ENCODE data around the gene MTF2.
A peak's percentile ranks its signal among the peaks of the same experiment; 100 is the strongest.

MTF2 gene

DNA sequence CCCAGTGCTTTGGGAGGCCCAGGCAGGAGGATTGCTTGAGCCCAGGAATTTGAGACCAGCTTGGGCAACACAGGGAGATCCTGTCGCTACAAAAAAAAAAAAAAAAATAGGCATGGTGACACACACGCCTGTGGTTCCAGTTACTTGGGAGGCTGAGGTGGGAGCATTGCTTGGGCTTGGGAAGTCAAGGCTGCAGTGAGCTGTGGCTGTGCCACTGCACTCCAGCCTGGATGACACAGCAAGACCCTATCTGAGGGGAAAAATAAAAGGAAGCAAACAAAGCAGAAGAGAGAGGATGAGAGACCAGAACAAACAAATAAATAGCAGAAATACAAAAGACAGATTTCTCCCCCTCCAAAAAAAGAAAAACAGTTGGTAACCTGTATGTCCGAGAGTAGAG is 34.0 kb downstream of the MTF2 start:
- DNase-seq, result no peak
- H3K4me3 ChIP-seq (ENCODE audit: low read depth, low read length), result no peak overlapping the region
- no peaks in the 10 kb centered on the region for H3K27me3 ChIP-seq (replicated peaks)
- H3K36me3 ChIP-seq (replicated peaks), result peaks cover 7% of the 10 kb centered on the region
- in situ Hi-C loops (cut with HindIII; ENCODE audit: low pct_ligation_motif_present, low sequenced_read_pairs), result no loop called here
- H3K27ac ChIP-seq, result no peak overlapping the region
- TF ChIP-seq, protein P1, sequence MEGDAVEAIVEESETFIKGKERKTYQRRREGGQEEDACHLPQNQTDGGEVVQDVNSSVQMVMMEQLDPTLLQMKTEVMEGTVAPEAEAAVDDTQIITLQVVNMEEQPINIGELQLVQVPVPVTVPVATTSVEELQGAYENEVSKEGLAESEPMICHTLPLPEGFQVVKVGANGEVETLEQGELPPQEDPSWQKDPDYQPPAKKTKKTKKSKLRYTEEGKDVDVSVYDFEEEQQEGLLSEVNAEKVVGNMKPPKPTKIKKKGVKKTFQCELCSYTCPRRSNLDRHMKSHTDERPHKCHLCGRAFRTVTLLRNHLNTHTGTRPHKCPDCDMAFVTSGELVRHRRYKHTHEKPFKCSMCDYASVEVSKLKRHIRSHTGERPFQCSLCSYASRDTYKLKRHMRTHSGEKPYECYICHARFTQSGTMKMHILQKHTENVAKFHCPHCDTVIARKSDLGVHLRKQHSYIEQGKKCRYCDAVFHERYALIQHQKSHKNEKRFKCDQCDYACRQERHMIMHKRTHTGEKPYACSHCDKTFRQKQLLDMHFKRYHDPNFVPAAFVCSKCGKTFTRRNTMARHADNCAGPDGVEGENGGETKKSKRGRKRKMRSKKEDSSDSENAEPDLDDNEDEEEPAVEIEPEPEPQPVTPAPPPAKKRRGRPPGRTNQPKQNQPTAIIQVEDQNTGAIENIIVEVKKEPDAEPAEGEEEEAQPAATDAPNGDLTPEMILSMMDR (IDR thresholded peaks at IDR 0.05; ENCODE audit: low read depth, low read length, missing control alignments), result no peak

DNA sequence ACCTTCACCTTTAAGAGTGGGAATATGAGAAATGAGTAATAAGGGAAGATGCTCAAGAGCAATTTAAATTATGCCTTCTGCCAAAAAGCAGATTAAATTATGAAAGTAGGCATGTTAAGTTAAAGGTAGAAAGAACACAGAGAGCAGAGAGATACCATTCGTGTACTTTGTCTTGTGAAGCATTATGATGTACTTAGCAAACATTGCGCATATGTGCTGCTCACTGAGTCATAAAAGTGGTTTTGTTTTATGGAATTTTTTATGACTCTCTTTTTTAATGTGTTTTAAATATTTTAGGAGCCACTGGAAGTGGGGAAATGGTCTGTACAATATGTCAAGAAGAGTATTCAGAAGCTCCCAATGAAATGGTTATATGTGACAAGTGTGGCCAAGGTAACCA is 35.3 kb downstream of the MTF2 start:
- H3K4me3 ChIP-seq (ENCODE audit: low read depth, low read length), result no peak overlapping the region
- DNase-seq, result no peak
- H3K27me3 ChIP-seq (replicated peaks), result no peaks in the 10 kb centered on the region
- H3K36me3 ChIP-seq (replicated peaks), result peaks cover 7% of the 10 kb centered on the region
- in situ Hi-C loops (cut with HindIII; ENCODE audit: low pct_ligation_motif_present, low sequenced_read_pairs), result no loop called here
- TF ChIP-seq, protein P1 (IDR thresholded peaks at IDR 0.05; ENCODE audit: low read depth, low read length, missing control alignments), result no peak
- H3K27ac ChIP-seq, result no peak overlapping the region

DNA sequence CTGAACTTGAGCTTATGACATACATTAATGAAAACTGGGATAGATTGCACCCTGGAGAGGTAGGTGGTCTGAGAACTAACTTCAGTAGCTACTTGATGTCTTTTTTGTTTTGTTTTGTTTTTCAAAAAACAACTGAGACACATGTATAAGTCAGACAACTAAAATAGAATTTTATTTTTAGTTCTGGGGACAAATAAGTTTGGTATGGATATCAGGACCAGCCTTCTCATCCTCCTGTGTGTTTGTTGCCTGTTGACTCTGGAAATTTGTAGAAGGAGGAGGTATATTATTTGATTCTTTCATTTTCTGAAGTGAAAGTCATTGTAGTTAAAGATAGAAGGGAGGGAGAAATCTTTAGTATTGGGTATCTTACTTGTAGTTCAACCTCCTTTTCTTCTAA is 41.5 kb downstream of the MTF2 start:
- Histone ChIP-seq H3K36me3 (replicated peaks) (peaks cover 10% of the 10 kb centered on the region), H3K27me3 (replicated peaks) (no peaks in the 10 kb centered on the region), H3K27ac (no peak overlapping the region), H3K4me3 (ENCODE audit: low read depth, low read length) (no peak overlapping the region)
- TF ChIP-seq, protein P1 (IDR thresholded peaks at IDR 0.05; ENCODE audit: low read depth, low read length, missing control alignments), result no peak
- no peak for DNase-seq
- in situ Hi-C loops (cut with HindIII; ENCODE audit: low pct_ligation_motif_present, low sequenced_read_pairs), result no loop called here

GRCh38 chr1:93123201-93123783 is 44.2 kb downstream of the MTF2 start:
- Histone ChIP-seq H3K36me3 (replicated peaks) (peaks cover 3% of the 10 kb centered on the region), H3K27ac (no peak overlapping the region), H3K27me3 (replicated peaks) (no peaks in the 10 kb centered on the region), H3K4me3 (ENCODE audit: low read depth, low read length) (no peak overlapping the region)
- TF ChIP-seq, protein P1 (IDR thresholded peaks at IDR 0.05; ENCODE audit: low read depth, low read length, missing control alignments), result no peak
- DNase-seq, result peak; percentile 40
- in situ Hi-C loops (cut with HindIII; ENCODE audit: low pct_ligation_motif_present, low sequenced_read_pairs), result no loop called here

GRCh38 chr1:93124556-93125355 is 45.7 kb downstream of the MTF2 start:
- H3K4me3 ChIP-seq (ENCODE audit: low read depth, low read length), result no peak overlapping the region
- DNase-seq, result no peak
- TF ChIP-seq, protein P1 (IDR thresholded peaks at IDR 0.05; ENCODE audit: low read depth, low read length, missing control alignments), result no peak
- H3K27ac ChIP-seq, result no peak overlapping the region
- in situ Hi-C loops (cut with HindIII; ENCODE audit: low pct_ligation_motif_present, low sequenced_read_pairs), result no loop called here
- H3K27me3 ChIP-seq (replicated peaks), result no peaks in the 10 kb centered on the region
- peaks cover 3% of the 10 kb centered on the region for H3K36me3 ChIP-seq (replicated peaks)
